HG03432 (cell line): ENCODE data around the gene UBE2R2.
A peak's percentile ranks its signal among the peaks of the same experiment; 100 is the strongest.
"Not testable (repeated sequence)": the region's sequence is repeated elsewhere in the genome, so short reads cannot be mapped to it uniquely, and the experiment has no call there.

Experiments used
- ATAC-seq: cut with Tn5 transposase; IDR thresholded peaks from one replicate; pipeline ENCODE4 v1.9.1; 2021; ENCODE audit warnings: mild to moderate bottlenecking, moderate library complexity; ENCODE audit not compliant: unreplicated experiment

Gene UBE2R2

DNA sequence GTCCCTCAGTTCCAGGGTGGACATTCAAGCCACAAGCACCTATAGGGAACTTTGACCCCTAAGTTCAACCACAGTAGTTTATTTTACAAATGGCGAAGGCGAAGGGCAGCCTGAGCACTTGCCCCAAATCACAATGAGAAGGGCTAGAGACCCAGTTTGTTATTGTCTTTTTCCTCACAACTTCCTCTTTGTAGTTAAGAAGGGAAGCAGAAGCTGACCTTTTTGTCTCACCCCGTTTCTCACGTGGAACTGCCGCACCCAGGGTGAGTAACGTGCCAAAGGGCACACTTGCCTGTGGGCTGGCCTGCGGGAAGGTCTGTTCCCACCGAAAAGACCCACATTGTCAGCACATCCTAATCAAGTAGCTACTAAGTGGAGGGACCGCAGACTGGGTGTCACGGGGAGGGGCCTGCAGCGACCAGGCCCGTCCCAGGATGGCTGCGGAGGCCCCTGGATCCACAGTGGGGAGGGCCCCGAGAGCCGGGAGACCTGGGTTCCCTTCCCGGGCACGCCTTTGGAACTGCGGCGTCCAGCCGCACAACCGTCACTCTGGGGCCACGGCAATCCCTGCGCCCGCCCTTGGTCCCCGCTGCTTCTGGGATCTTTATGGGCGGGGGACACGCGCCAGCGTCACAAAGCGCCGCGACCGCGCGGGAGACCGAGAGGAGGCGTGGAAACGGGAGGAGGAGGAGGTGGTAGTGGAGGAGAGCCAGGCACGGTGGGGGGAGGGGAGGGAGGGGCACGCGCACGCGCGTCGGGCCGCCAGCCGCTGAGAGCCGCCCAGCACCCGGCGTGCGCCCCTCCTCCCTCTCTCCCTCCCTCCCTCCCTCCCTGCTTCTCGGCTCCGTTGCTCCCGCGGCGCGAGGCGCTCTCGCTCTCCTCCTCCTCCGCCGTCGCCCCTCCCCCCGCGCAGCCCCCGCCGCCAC is at the start of gene UBE2R2:
Gene UBE2R2, plus strand, starts transcription at position 834 of the 926 bp plus-strand sequence. CDS start 598 bp downstream, outside the sequence.
- ATAC-seq: peak; percentile 68

- ATAC-seq: not testable (repeated sequence)
Observed at GRCh38 chr9:33770156-33770880, 46.6 kb upstream of the UBE2R2 start.

- ATAC-seq: not testable (repeated sequence)
Observed at GRCh38 chr9:33773135-33773534, 43.8 kb upstream of the UBE2R2 start.

GRCh38 chr9:33774074-33774659 is 42.8 kb upstream of the UBE2R2 start:
- ATAC-seq: not testable (repeated sequence)

DNA sequence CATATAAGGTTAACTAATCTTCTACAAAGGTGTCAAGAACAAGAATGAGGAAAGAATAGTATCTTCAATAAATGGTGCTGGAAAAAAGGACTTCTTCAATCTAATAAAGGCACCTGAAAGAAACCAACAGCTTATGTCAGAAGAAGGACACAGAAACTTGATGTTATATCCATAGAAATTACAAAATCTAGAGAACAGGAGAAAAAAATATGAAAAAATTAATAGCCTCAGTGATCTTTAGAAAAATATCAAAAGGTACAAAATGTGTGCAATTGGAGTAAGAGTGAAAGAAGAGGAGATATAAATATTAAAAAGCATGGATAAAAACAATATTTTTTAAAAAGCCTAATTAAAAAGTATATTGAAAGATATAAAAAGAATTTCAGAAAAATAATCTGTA is 40.4 kb upstream of the UBE2R2 start:
- ATAC-seq: no peak

DNA sequence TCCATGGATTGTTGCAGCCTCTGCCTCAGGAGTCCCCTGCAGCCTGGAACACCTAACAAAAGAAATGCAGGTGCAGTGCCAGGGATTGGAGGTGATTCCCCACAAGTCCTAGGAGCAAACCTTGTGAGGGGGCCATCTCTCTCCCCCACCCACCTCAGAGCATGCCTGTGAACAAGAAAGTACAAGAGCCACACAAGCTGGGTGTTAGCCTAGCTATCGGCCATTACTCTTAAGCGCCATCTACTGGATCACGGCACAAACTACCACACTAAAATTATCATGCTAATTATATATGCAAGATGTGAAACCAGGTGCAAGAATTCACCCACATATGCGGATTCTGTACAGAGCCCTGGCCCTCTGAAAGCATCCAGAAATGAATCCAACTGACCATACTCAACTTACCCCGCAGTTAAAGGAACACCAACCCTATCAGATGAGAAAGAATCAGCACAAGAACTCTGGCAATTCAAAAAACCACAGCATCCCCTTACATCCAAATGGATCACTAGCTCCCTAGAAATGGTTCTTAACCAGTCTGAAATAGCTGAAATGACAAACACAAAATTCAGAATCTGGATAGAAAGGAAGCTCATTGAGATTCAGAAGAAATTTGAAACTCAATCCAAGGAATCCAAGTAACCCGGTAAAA is 38.1 kb upstream of the UBE2R2 start:
- ATAC-seq: peak; percentile 63

DNA sequence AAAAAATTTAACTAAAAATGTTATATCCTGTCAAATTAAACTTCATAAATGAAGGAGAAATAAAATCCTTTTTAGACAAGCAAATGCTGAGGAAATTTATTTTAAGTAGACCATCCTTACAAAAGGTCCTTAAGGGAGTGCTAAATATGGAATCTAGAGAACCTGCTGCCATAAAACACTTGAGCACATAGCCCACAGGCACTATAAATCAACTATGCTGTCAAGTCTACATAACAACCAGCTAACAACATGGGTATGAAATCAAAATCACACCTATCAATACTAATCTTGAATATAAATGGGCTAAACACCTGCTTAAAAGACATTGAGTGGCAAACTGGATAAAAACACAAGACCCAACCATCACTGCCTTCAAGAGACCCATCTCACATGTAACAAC is 36.7 kb upstream of the UBE2R2 start:
- no peak for ATAC-seq

DNA sequence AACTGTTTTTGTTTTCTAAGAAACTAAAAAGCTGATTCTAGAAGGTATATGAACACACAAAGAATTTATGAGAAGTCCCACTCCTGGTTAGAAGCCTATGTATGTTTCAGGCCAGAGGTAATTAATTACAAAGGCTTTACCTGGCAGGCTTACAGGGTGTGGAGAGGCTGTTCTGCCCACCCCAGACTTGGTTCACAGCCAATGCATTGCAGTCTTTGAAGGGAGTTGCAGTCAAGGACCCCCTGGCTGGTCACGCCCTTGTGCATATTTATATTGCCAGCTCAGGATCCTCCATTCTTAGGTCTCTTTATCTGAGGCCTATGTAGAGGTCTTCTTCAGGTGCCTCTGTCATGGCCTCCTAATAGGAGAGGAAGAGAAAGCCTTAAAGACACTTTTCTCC is 35.2 kb upstream of the UBE2R2 start:
- no peak for ATAC-seq

- ATAC-seq: no peak
Observed at GRCh38 chr9:33782395-33783152, 34.4 kb upstream of the UBE2R2 start.

DNA sequence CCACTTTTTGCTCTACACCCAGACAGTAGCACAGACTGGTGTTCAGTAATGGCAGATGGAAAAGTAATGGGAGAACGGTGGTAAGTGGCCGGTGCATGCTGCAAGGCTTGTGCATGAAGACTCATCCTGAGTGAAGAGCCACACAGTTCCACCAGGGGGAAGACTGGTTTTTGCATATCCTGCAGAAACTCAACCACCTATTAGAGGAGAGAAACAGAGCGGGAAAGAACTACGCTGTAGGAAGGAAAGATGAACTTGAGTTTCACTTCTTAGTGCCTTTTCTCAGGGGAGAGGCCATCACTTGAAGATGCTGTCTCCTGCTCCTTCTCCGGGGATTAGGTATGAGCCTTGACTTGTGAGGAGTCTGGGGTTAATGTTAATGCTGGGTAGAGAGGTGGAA is 31.0 kb upstream of the UBE2R2 start:
- no peak for ATAC-seq

GRCh38 chr9:33786681-33787080 is 30.3 kb upstream of the UBE2R2 start:
- no peak for ATAC-seq

DNA sequence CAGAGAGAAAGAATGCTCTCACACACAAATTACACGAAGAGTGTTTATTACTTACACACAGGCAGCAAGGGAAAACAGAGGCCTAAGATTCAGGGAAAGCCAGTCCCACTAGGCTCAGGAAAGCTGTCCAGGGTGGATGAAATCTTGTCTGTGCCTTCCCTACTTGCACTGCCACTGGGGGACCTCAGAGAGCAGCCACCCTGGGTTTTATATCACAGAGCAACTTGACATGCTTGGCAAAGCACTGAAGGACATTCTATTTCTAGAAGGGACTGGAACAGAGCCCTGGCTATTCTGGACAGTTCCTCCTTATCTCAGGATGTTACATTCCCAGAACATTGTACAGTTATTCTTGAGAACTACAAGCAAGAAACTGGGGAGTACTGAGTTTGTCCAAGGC is 29.1 kb upstream of the UBE2R2 start:
- no peak for ATAC-seq

DNA sequence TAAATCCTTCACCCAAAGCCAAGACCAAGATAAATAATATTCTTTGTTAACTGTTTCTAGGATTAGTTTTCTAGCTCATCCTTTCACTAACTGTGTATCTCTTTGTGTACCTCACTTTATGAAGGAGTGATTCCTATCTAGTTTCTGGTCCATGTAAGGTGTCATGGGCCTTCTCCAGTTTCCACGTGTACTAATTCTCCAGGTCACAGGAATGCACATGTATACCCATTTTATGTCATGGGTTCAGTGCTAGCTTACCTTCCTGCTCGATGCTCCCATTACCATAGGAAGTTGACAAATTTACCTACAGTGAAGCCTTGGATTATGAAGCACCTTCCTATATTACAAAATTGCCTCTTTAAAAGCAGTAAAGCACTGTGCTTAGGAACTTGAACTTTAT is 27.5 kb upstream of the UBE2R2 start:
- not testable (repeated sequence) for ATAC-seq

GRCh38 chr9:33791117-33791516 is 25.8 kb upstream of the UBE2R2 start:
- ATAC-seq: no peak

DNA sequence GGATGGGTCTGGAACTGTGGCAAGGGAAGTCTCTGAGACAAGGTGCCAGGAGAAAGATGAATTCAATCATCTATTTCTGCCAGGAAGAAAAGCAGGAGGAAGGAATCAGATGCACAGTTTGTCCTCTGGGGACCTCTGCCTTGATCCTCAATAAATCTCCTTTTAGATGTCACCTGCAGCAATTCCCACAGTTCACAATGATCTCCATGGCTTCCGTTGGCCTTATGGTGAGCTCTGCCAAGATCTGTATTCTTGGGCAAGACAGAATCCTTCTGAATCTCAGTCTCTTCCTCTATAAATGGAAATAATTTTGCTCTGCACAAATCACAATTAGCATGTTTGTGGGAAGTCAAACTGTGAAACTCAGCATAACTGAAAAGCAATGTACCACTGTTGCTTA is 23.5 kb upstream of the UBE2R2 start:
- not testable (repeated sequence) for ATAC-seq

GRCh38 chr9:33794560-33794959 is 22.4 kb upstream of the UBE2R2 start:
- no peak for ATAC-seq

GRCh38 chr9:33795281-33795680 is 21.7 kb upstream of the UBE2R2 start, which contains the start of gene PRSS3:
TSS of gene PRSS3 (plus strand) at chr9:33795561. CDS start at chr9:33795574, 13 bp downstream.
- ATAC-seq: no peak

GRCh38 chr9:33795819-33796218 is 21.1 kb upstream of the UBE2R2 start:
- no peak for ATAC-seq

GRCh38 chr9:33796679-33797078 is 20.3 kb upstream of the UBE2R2 start:
- not testable (repeated sequence) for ATAC-seq

DNA sequence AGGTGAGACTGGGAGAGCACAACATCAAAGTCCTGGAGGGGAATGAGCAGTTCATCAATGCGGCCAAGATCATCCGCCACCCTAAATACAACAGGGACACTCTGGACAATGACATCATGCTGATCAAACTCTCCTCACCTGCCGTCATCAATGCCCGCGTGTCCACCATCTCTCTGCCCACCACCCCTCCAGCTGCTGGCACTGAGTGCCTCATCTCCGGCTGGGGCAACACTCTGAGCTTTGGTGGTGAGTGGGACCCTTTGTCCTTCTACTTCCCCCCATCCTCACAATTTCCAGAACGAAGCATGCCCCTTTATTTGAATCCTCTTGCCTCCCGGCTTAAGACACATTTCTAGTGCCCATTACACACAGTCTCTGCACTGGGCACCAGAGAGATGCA is 19.1 kb upstream of the UBE2R2 start:
- ATAC-seq: no peak
